IMR-90 (cell line): ENCODE measurements around the gene TTC38. TPM values are rescaled to one million over a fixed set of nuclear protein-coding genes. Genes with fewer than 3 reads are reported as not detected.

Experiments
- ATAC-seq: fragments of 200-7000 bp; cut with Tn5 transposase; 2 replicates; pipeline ENCODE4 v1.9.1; 2020; ENCODE audit warnings: low read depth, mild to moderate bottlenecking, moderate library complexity
- BruUV-seq: library from RNA; stranded (reverse); fragments of 400-500 nt; replicated peaks from 2 replicates; lab custom pipeline; 2021; lab: Mats Ljungman, UMichigan
- CTCF ChIA-PET: fragments of 300-600 bp; formaldehyde crosslinking; extraction: SDS; loops from one replicate; lab custom pipeline; 2021; ENCODE audit warnings: antibody characterized with exemption; lab: Yijun Ruan, JAX
- POLR2A ChIA-PET: fragments of 300-600 bp; sonication (Branson Sonifier 250); formaldehyde crosslinking; loops from one replicate; lab custom pipeline; 2022; ENCODE audit warnings: antibody characterized with exemption; ENCODE audit not compliant: unreplicated experiment; lab: Charles Lee
- DNase-seq: peaks from one replicate; pipeline ENCODE4 v3.0.0; 2013
- H2AFZ ChIP-seq: replicated peaks from 2 replicates; pipeline ENCODE3; 2013; ENCODE audit warnings: low read length, mild to moderate bottlenecking; ENCODE audit not compliant: poor library complexity
- H2AK5ac ChIP-seq: 2 replicates; pipeline ENCODE4 v1.6.1; 2013; ENCODE audit warnings: low read depth, low read length, inconsistent platforms
- H2AK9ac ChIP-seq: replicated peaks from 2 replicates; pipeline ENCODE3; 2013; ENCODE audit warnings: mild to moderate bottlenecking, low read depth, low read length, moderate library complexity; ENCODE audit not compliant: poor library complexity
- H2BK120ac ChIP-seq: 2 replicates; pipeline ENCODE4 v1.6.1; 2013; ENCODE audit warnings: low read depth, low read length, inconsistent platforms
- H2BK15ac ChIP-seq: 3 replicates; pipeline ENCODE4 v1.6.1; 2013; ENCODE audit warnings: low read depth, low read length, inconsistent platforms
- H2BK20ac ChIP-seq: 2 replicates; pipeline ENCODE4 v1.6.1; 2013; ENCODE audit warnings: low read depth, mild to moderate bottlenecking, inconsistent platforms, low read length, moderate library complexity
- H2BK5ac ChIP-seq: 2 replicates; pipeline ENCODE4 v1.6.1; 2013; ENCODE audit warnings: mild to moderate bottlenecking, low read depth, low read length, inconsistent platforms; ENCODE audit not compliant: poor library complexity, severe bottlenecking
- H3K14ac ChIP-seq: replicated peaks from 2 replicates; pipeline ENCODE4 v1.6.1; 2013; ENCODE audit warnings: low read depth, low read length, inconsistent platforms
- H3K18ac ChIP-seq: 2 replicates; pipeline ENCODE4 v1.6.1; 2013; ENCODE audit warnings: low read depth, low read length, control low read depth
- H3K23ac ChIP-seq: 2 replicates; pipeline ENCODE4 v1.6.1; 2013; ENCODE audit warnings: low read depth, low read length, inconsistent platforms
- H3K27ac ChIP-seq: 2 replicates; pipeline ENCODE4 v1.5.1; 2013; ENCODE audit warnings: mild to moderate bottlenecking, control low read depth, low read length; ENCODE audit not compliant: insufficient read depth
- H3K27me3 ChIP-seq: 2 replicates; pipeline ENCODE4 v1.6.1; 2013; ENCODE audit warnings: low read length; ENCODE audit not compliant: control insufficient read depth, insufficient read depth
- H3K36me3 ChIP-seq: 2 replicates; pipeline ENCODE4 v1.6.1; 2013; ENCODE audit warnings: low read length, mixed read lengths; ENCODE audit not compliant: control insufficient read depth, insufficient read depth
- H3K4ac ChIP-seq: 2 replicates; pipeline ENCODE4 v1.6.1; 2013; ENCODE audit warnings: low read depth, low read length, inconsistent platforms
- H3K4me1 ChIP-seq: 2 replicates; pipeline ENCODE4 v1.6.1; 2013; ENCODE audit warnings: low read length, mixed read lengths; ENCODE audit not compliant: control insufficient read depth, insufficient read depth
- H3K4me2 ChIP-seq: 2 replicates; pipeline ENCODE4 v1.6.1; 2013; ENCODE audit warnings: low read depth, mild to moderate bottlenecking, control low read depth, low read length, moderate library complexity
- H3K4me3 ChIP-seq: 2 replicates; pipeline ENCODE4 v1.5.1; 2013; ENCODE audit warnings: low read depth, mild to moderate bottlenecking, control low read depth, low read length, moderate library complexity; ENCODE audit not compliant: insufficient read depth
- H3K56ac ChIP-seq: 2 replicates; pipeline ENCODE4 v1.6.1; 2013; ENCODE audit warnings: low read length, inconsistent platforms; ENCODE audit not compliant: insufficient read depth; ENCODE audit errors: extremely low read depth
- H3K79me1 ChIP-seq, 2 experiments: 2 replicates each; pipeline ENCODE4 v1.6.1; 2013; ENCODE audit warnings: low read length in 2 of 2, inconsistent platforms in 1 of 2, low read depth in 1 of 2
- H3K9ac ChIP-seq: 2 replicates; pipeline ENCODE4 v1.6.1; 2013; ENCODE audit warnings: low read depth, low read length, control low read depth
- H3K9me1 ChIP-seq: 2 replicates; pipeline ENCODE4 v1.6.1; 2013; ENCODE audit warnings: low read length, inconsistent platforms; ENCODE audit not compliant: insufficient read depth
- H3K9me3 ChIP-seq: 2 replicates; pipeline ENCODE4 v1.6.1; 2013; ENCODE audit warnings: low read length; ENCODE audit not compliant: control insufficient read depth, insufficient read depth
- H4K20me1 ChIP-seq: 2 replicates; pipeline ENCODE4 v1.6.1; 2013; ENCODE audit warnings: low read length, inconsistent platforms; ENCODE audit not compliant: insufficient read depth
- H4K5ac ChIP-seq: 2 replicates; pipeline ENCODE4 v1.6.1; 2013; ENCODE audit warnings: mild to moderate bottlenecking, low read depth, low read length, control low read depth
- H4K8ac ChIP-seq, 2 experiments: 2 replicates each; pipeline ENCODE4 v1.6.1; 2013; ENCODE audit warnings: low read depth in 2 of 2, low read length in 2 of 2, control low read depth in 1 of 2, inconsistent platforms in 1 of 2
- H4K91ac ChIP-seq: 2 replicates; pipeline ENCODE4 v1.6.1; 2013; ENCODE audit warnings: low read depth, low read length, inconsistent platforms; ENCODE audit not compliant: insufficient read depth
- BHLHE40 ChIP-seq: fragments of 150-350 bp; IDR thresholded peaks from 2 replicates; pipeline ENCODE4 v1.6.1; 2016; ENCODE audit warnings: mild to moderate bottlenecking, low read depth, low read length
- CEBPB ChIP-seq: IDR thresholded peaks from 2 replicates; pipeline ENCODE4 v1.6.1; 2012; ENCODE audit warnings: low read depth, low read length, improper control_type of control experiment
- FOS ChIP-seq: fragments of 150-350 bp; IDR thresholded peaks from 2 replicates; pipeline ENCODE4 v1.6.1; 2016; ENCODE audit warnings: low read depth, low read length
- RAD21 ChIP-seq: IDR thresholded peaks from 2 replicates; pipeline ENCODE4 v1.6.1; 2012; ENCODE audit warnings: low read length, improper control_type of control experiment
- SMC3 ChIP-seq: fragments of 150-350 bp; IDR thresholded peaks from 2 replicates; pipeline ENCODE4 v1.6.1; 2016; ENCODE audit warnings: low read depth, mild to moderate bottlenecking, antibody characterized with exemption, low read length, moderate library complexity
- WGBS, 2 experiments: methylation state at CpG; one replicate each; pipeline versions ENCODE4 v1.1.5 to v1.1.7; 2013; ENCODE audit warnings: missing lambda C conversion rate in 2 of 2; ENCODE audit not compliant: insufficient read length in 1 of 2; ENCODE audit errors: extremely low coverage in 2 of 2; 5-methylcytosine and 5-hydroxymethylcytosine counted together
- dilution Hi-C: fragments of 300-500 bp; cut with HindIII; formaldehyde crosslinking; loops from one replicate; pipeline ENCODE4 v1.14.3; 2018; ENCODE audit warnings: low sequenced_read_pairs; ENCODE audit not compliant: unreplicated experiment
- in situ Hi-C: fragments of 300-500 bp; cut with MboI; formaldehyde crosslinking; loops from 3 replicates; pipeline ENCODE4 v1.14.3; 2019; ENCODE audit warnings: low sequenced_read_pairs, inconsistent platforms, mixed read lengths
- intact Hi-C: fragments of 100-400 bp; cut with micrococcal nuclease; formaldehyde crosslinking; loops from 2 replicates; pipeline ENCODE4 v1.10.0; 2022
- polyA plus RNA-seq, 3 experiments: library from polyadenylated mRNA; depleted of rRNA; stranded (reverse); fragments of >200 nt; gene quantifications; 2 replicates each; pipeline ENCODE4 v1.2.3, GENCODE V29; 2012; ENCODE audit warnings: low replicate concordance in 1 of 3
- total RNA-seq: library from RNA; depleted of rRNA; stranded (reverse); fragments of >200 nt; gene quantifications from 2 replicates; pipeline ENCODE4 v1.2.3, GENCODE V29; 2012

The TTC38 gene
- total and polyA plus RNA-seq, 2 of the 4 experiments (the other 2 are of a cell fraction) = 43.6 to 52.3 TPM

- ATAC-seq (no peak), DNase-seq (no peak)
- WGBS, 2 experiments = 95% methylated on average over 13 of the region's 23 CpGs; no CpG with 5 or more reads in 1 of the 2 experiments
- Histone ChIP-seq H3K27me3 (no peaks in the 10 kb centered on the region), H3K27ac (no peak overlapping the region), H3K4me1 (no peaks in the 10 kb centered on the region), H3K9ac (no peak overlapping the region), H3K4me2 (no peak overlapping the region), H2AFZ (no peak overlapping the region), H3K9me1 (no peaks in the 10 kb centered on the region; the same call in 1 of the 2 replicates), H3K18ac (no peak overlapping the region), H2BK20ac (no peak overlapping the region), H3K14ac (no peak overlapping the region), H3K36me3 (peaks cover 28% of the 10 kb centered on the region), H4K5ac (no peak overlapping the region), H3K56ac (no peak overlapping the region), H3K9me3 (no peaks in the 10 kb centered on the region), H3K4ac (no peak overlapping the region), H3K79me1 (peaks cover 5 to 20% of the 10 kb centered on the region in 2 experiments; a peak in 3 of 4 replicates), H2AK9ac (no peak overlapping the region), H2BK5ac (no peak overlapping the region), H2BK15ac (no peak overlapping the region), H2BK120ac (no peak overlapping the region), H2AK5ac (no peak overlapping the region), H4K8ac (no peak overlapping the region), H3K4me3 (no peak overlapping the region), H4K91ac (no peak overlapping the region), H4K20me1 (no peaks in the 10 kb centered on the region), H3K23ac (no peak overlapping the region)
- intact Hi-C loops (no loop called here), dilution Hi-C loops (no loop called here), in situ Hi-C loops (no loop called here)
- ChIA-PET POLR2A (no interaction called here), CTCF (no interaction called here)
- no TSS peak for BruUV-seq
- TF ChIP-seq RAD21 (no peak), BHLHE40 (no peak), FOS (no peak), CEBPB (no peak), SMC3 (no peak)
Measured at GRCh38 chr22:46326066-46326680, 58.4 kb downstream of the TTC38 start.
